GM19099 (cell line): ENCODE data around the gene EIF5B.
A peak's percentile ranks its signal among the peaks of the same experiment; 100 is the strongest.
"Not testable (repeated sequence)": the region's sequence is repeated elsewhere in the genome, so short reads cannot be mapped to it uniquely, and the experiment has no call there.

Experiments used
- POLR2A ChIP-seq: IDR thresholded peaks from 3 replicates; pipeline ENCODE4 v1.6.1; 2011; ENCODE audit warnings: low read depth; ENCODE audit not compliant: insufficient read length; ENCODE audit errors: extremely low read depth

Gene EIF5B

GRCh38 chr2:99337113-99338028, at the start of gene EIF5B:
TSS of gene EIF5B (plus strand) at chr2:99337389. CDS start at chr2:99337555, 166 bp downstream.
- peak; percentile 90 for TF ChIP-seq POLR2A

- no peak for TF ChIP-seq POLR2A
Measured at GRCh38 chr2:99297994-99298393, 39.2 kb upstream of the EIF5B start.

- no peak for TF ChIP-seq POLR2A
Measured at GRCh38 chr2:99299580-99299979, 37.6 kb upstream of the EIF5B start.

- not testable (repeated sequence) for TF ChIP-seq POLR2A
Measured at GRCh38 chr2:99301097-99301496, 36.1 kb upstream of the EIF5B start, which contains the start of gene LYG1. TSS of gene LYG1 (minus strand) at chr2:99301197. CDS start at chr2:99295670, 5,527 bp downstream.

GRCh38 chr2:99317161-99317872, 19.9 kb upstream of the EIF5B start:
- no peak for TF ChIP-seq POLR2A

- TF ChIP-seq POLR2A: no peak
Measured at GRCh38 chr2:99325384-99325783, 11.8 kb upstream of the EIF5B start.

- TF ChIP-seq POLR2A: peak; percentile 97
Measured at GRCh38 chr2:99335911-99336803, 1.0 kb upstream of the EIF5B start, which contains the start of gene TXNDC9. TSS of gene TXNDC9 (minus strand) at chr2:99336333. CDS start at chr2:99333210, 3,123 bp downstream.

GRCh38 chr2:99336804-99337112, 431 bp upstream of the EIF5B start:
- no peak for TF ChIP-seq POLR2A

- no peak for TF ChIP-seq POLR2A
Measured at GRCh38 chr2:99338029-99338585, 918 bp downstream of the EIF5B start.

- no peak for TF ChIP-seq POLR2A
Measured at GRCh38 chr2:99340669-99341236, 3.6 kb downstream of the EIF5B start.

- TF ChIP-seq POLR2A: no peak
Measured at GRCh38 chr2:99342536-99342935, 5.3 kb downstream of the EIF5B start.

GRCh38 chr2:99346218-99346617, 9.0 kb downstream of the EIF5B start:
- TF ChIP-seq POLR2A: no peak

GRCh38 chr2:99348173-99348572, 11.0 kb downstream of the EIF5B start:
- TF ChIP-seq POLR2A: no peak

GRCh38 chr2:99350194-99350593, 13.0 kb downstream of the EIF5B start:
- TF ChIP-seq POLR2A: no peak
